WTC11 (cell line): ENCODE measurements around the gene TMEM120B. TPM values are rescaled to one million over a fixed set of nuclear protein-coding genes. Genes with fewer than 3 reads are reported as not detected.

ENCODE experiments used
- ATAC-seq: fragments of 200-7000 bp; cut with Tn5 transposase; 2 replicates; pipeline ENCODE4 v1.10.0; 2021; ENCODE audit warnings: mild to moderate bottlenecking, moderate library complexity
- CTCF ChIA-PET: fragments of 300-600 bp; sonication (Branson Sonifier 250); formaldehyde crosslinking; loops from one replicate; lab custom pipeline; 2021; ENCODE audit warnings: antibody characterized with exemption; lab: Charles Lee
- POLR2A ChIA-PET: fragments of 350-600 bp; sonication (Branson Sonifier 250); formaldehyde crosslinking; loops from one replicate; lab custom pipeline; 2021; ENCODE audit warnings: antibody characterized with exemption; lab: Charles Lee
- DNase-seq: peaks from one replicate; pipeline ENCODE4 v3.0.0; 2021; ENCODE audit warnings: low spot score
- H3K27ac Mint-ChIP-seq: 2 replicates; pipeline ENCODE4 v1.8.0; 2021; ENCODE audit warnings: mixed read lengths
- H3K27me3 Mint-ChIP-seq: 2 replicates; pipeline ENCODE4 v1.8.0; 2021; ENCODE audit warnings: low read depth, mild to moderate bottlenecking, moderate library complexity, mixed read lengths
- H3K36me3 Mint-ChIP-seq: 2 replicates; pipeline ENCODE4 v1.8.0; 2021; ENCODE audit warnings: mixed read lengths
- H3K4me1 Mint-ChIP-seq: 2 replicates; pipeline ENCODE4 v1.8.0; 2022; ENCODE audit warnings: mixed read lengths
- H3K4me3 Mint-ChIP-seq: 2 replicates; pipeline ENCODE4 v1.8.0; 2021; ENCODE audit warnings: mild to moderate bottlenecking, moderate library complexity, mixed read lengths
- H3K9me3 Mint-ChIP-seq: 2 replicates; pipeline ENCODE4 v1.8.0; 2021; ENCODE audit warnings: mixed read lengths
- ARID4B ChIP-seq: sonication (generic); formaldehyde crosslinking; IDR thresholded peaks from 2 replicates; pipeline ENCODE4 v1.8.0; 2023; ENCODE audit warnings: missing genetic modification reagents, mild to moderate bottlenecking, borderline replicate concordance
- CBFB ChIP-seq: sonication (generic); formaldehyde crosslinking; IDR thresholded peaks from 2 replicates; pipeline ENCODE4 v1.8.1; 2022; ENCODE audit warnings: mild to moderate bottlenecking, low read depth, missing genetic modification reagents
- CREM ChIP-seq: sonication (generic); formaldehyde crosslinking; IDR thresholded peaks from 2 replicates; pipeline ENCODE4 v1.8.1; 2022; ENCODE audit warnings: mild to moderate bottlenecking, missing genetic modification reagents, moderate library complexity
- E2F4 ChIP-seq: sonication (generic); formaldehyde crosslinking; IDR thresholded peaks from 2 replicates; pipeline ENCODE4 v1.8.1; 2022; ENCODE audit warnings: low read depth, mild to moderate bottlenecking, moderate library complexity, missing genetic modification reagents, borderline replicate concordance
- EMX1 ChIP-seq: fragments of 250-450 bp; sonication (Bioruptor Pico); IDR thresholded peaks from 2 replicates; pipeline ENCODE4 v1.8.0; 2021; ENCODE audit warnings: mild to moderate bottlenecking
- ERG ChIP-seq: fragments of 250-450 bp; sonication (Bioruptor Pico); IDR thresholded peaks from 2 replicates; pipeline ENCODE4 v1.8.0; 2021; ENCODE audit warnings: mild to moderate bottlenecking
- FOXP1 ChIP-seq: sonication (generic); formaldehyde crosslinking; IDR thresholded peaks from 2 replicates; pipeline ENCODE4 v1.8.0; 2022; ENCODE audit warnings: missing genetic modification reagents, mild to moderate bottlenecking, moderate library complexity, borderline replicate concordance
- JUN ChIP-seq: sonication (generic); formaldehyde crosslinking; IDR thresholded peaks from 2 replicates; pipeline ENCODE4 v1.8.0; 2023; ENCODE audit warnings: mild to moderate bottlenecking, missing genetic modification reagents
- KAT7 ChIP-seq: sonication (generic); formaldehyde crosslinking; IDR thresholded peaks from 2 replicates; pipeline ENCODE4 v1.8.1; 2023; ENCODE audit warnings: missing genetic modification reagents, mild to moderate bottlenecking, borderline replicate concordance
- NFE2L1 ChIP-seq: sonication (generic); formaldehyde crosslinking; IDR thresholded peaks from 2 replicates; pipeline ENCODE4 v1.8.1; 2023; ENCODE audit warnings: missing genetic modification reagents
- NR1H2 ChIP-seq: sonication (generic); formaldehyde crosslinking; IDR thresholded peaks from 2 replicates; pipeline ENCODE4 v1.9.0; 2021; ENCODE audit warnings: mild to moderate bottlenecking, moderate library complexity, missing genetic modification reagents
- ZBTB21 ChIP-seq: sonication (generic); formaldehyde crosslinking; IDR thresholded peaks from 2 replicates; pipeline ENCODE4 v1.8.1; 2023; ENCODE audit warnings: mild to moderate bottlenecking, missing genetic modification reagents, borderline replicate concordance
- ZNF121 ChIP-seq: sonication (generic); formaldehyde crosslinking; IDR thresholded peaks from 2 replicates; pipeline ENCODE4 v1.8.0; 2023; ENCODE audit warnings: missing genetic modification reagents
- ZNF219 ChIP-seq: sonication (generic); formaldehyde crosslinking; IDR thresholded peaks from 2 replicates; pipeline ENCODE4 v1.8.0; 2023; ENCODE audit warnings: missing genetic modification reagents, mild to moderate bottlenecking, borderline replicate concordance
- ZNF263 ChIP-seq: sonication (generic); formaldehyde crosslinking; IDR thresholded peaks from 2 replicates; pipeline ENCODE4 v1.8.1; 2022; ENCODE audit warnings: low read depth, mild to moderate bottlenecking, moderate library complexity, missing genetic modification reagents
- ZNF281 ChIP-seq: sonication (generic); formaldehyde crosslinking; IDR thresholded peaks from 2 replicates; pipeline ENCODE4 v1.8.0; 2023; ENCODE audit warnings: mild to moderate bottlenecking, missing genetic modification reagents
- ZNF396 ChIP-seq: fragments of 250-450 bp; sonication (Bioruptor Pico); IDR thresholded peaks from 2 replicates; pipeline ENCODE4 v1.8.0; 2021; ENCODE audit warnings: mild to moderate bottlenecking, moderate library complexity, borderline replicate concordance
- ZNF416 ChIP-seq: fragments of 250-450 bp; sonication (Bioruptor Pico); IDR thresholded peaks from 2 replicates; pipeline ENCODE4 v1.9.0; 2021; ENCODE audit warnings: mild to moderate bottlenecking, inconsistent platforms
- total RNA-seq: library from RNA; stranded (reverse); gene quantifications from 3 replicates; pipeline ENCODE4 v1.2.3, GENCODE V29; 2021
- TF ChIP-seq, protein P1 (sequence below): sonication (generic); formaldehyde crosslinking; IDR thresholded peaks from 2 replicates; pipeline ENCODE4 v1.8.0; 2022; ENCODE audit warnings: missing genetic modification reagents

TMEM120B gene
- total RNA-seq, 1 experiment from 2014 or later = 36.9 TPM

DNA sequence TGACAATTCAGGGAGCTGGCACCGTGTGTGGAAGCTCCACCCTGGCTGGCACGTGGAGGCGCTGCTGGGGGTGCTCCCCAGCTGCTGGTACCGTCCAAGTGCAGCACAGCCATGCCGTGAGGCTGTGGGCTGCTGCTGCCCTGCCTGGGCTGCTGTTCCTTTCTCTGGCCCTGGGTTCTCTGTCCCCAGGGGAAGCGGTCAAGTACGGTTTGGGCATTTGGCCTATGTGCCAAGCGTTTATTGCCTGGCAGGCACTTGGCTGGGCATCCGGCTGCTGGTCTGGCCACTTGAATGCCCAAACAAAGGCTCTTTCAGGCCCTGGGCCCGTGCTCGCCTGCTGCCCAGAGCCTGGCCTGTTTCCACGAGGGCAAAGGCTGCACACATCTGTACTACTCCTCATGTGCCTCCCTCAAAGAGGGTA is 41.3 kb downstream of the TMEM120B start:
- DNase-seq = no peak

DNA sequence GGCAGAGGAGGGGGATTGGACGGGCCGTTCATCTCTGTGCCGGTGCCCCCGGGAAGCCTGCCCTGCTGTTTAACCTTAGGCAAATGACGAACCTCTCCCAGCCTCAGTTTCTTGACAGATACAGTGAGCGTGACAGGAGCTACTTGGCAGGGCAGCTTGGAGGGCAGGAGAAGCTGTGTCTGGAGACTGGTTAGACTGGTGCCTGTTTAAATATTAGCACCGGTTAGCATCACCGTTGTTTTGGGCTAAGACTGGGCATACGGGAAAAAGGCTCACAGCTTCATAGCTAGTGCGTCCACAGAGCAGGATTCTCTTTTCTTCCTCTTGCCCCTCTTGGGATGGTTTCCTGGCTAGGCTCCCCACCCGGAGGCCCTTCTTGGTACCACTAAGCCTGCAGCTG is 42.3 kb downstream of the TMEM120B start:
- no peaks in the 10 kb centered on the region for H3K27me3 Mint-ChIP-seq
- CTCF ChIA-PET = interaction anchor here (0.5 to 1.0 kb wide), 3 partner anchors 39 to 96 kb away, joined by 3 read pairs; partner anchors contain the start of gene RHOF
- TF ChIP-seq NFE2L1 (CRISPR knock-in tag) (no peak), NR1H2 (CRISPR knock-in tag) (no peak), FOXP1 (CRISPR knock-in tag) (no peak), ZNF396 (CRISPR knock-in tag) (no peak), ZBTB21 (CRISPR knock-in tag) (no peak), ZNF121 (CRISPR knock-in tag) (no peak), ARID4B (CRISPR knock-in tag) (no peak), ZNF219 (CRISPR knock-in tag) (no peak), JUN (CRISPR knock-in tag) (no peak), KAT7 (CRISPR knock-in tag) (no peak)
- TF ChIP-seq, protein P1, sequence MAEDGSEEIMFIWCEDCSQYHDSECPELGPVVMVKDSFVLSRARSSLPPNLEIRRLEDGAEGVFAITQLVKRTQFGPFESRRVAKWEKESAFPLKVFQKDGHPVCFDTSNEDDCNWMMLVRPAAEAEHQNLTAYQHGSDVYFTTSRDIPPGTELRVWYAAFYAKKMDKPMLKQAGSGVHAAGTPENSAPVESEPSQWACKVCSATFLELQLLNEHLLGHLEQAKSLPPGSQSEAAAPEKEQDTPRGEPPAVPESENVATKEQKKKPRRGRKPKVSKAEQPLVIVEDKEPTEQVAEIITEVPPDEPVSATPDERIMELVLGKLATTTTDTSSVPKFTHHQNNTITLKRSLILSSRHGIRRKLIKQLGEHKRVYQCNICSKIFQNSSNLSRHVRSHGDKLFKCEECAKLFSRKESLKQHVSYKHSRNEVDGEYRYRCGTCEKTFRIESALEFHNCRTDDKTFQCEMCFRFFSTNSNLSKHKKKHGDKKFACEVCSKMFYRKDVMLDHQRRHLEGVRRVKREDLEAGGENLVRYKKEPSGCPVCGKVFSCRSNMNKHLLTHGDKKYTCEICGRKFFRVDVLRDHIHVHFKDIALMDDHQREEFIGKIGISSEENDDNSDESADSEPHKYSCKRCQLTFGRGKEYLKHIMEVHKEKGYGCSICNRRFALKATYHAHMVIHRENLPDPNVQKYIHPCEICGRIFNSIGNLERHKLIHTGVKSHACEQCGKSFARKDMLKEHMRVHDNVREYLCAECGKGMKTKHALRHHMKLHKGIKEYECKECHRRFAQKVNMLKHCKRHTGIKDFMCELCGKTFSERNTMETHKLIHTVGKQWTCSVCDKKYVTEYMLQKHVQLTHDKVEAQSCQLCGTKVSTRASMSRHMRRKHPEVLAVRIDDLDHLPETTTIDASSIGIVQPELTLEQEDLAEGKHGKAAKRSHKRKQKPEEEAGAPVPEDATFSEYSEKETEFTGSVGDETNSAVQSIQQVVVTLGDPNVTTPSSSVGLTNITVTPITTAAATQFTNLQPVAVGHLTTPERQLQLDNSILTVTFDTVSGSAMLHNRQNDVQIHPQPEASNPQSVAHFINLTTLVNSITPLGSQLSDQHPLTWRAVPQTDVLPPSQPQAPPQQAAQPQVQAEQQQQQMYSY = no peak

More for the DNA sequence above, 41.3 kb downstream of the TMEM120B start:
- CTCF ChIA-PET = no interaction called here
- Mint-ChIP-seq H3K4me3 (no peak overlapping the region), H3K4me1 (no peaks in the 10 kb centered on the region), H3K36me3 (peaks cover 22% of the 10 kb centered on the region), H3K27ac (no peak overlapping the region), H3K9me3 (no peaks in the 10 kb centered on the region), H3K27me3 (no peaks in the 10 kb centered on the region)
- TF ChIP-seq EMX1 (CRISPR knock-in tag) (no peak), ERG (CRISPR knock-in tag) (no peak), ZNF281 (no peak), E2F4 (CRISPR knock-in tag) (no peak), KAT7 (CRISPR knock-in tag) (no peak), CBFB (CRISPR knock-in tag) (no peak), ZNF121 (CRISPR knock-in tag) (no peak), ZNF263 (CRISPR knock-in tag) (no peak), ZNF416 (CRISPR knock-in tag) (no peak), CREM (no peak)
- POLR2A ChIA-PET = no interaction called here
- no peak for ATAC-seq

More for the DNA sequence above, 42.3 kb downstream of the TMEM120B start:
- POLR2A ChIA-PET = no interaction called here
- Mint-ChIP-seq H3K9me3 (no peaks in the 10 kb centered on the region), H3K27ac (no peak overlapping the region), H3K36me3 (peaks cover 19% of the 10 kb centered on the region), H3K4me3 (no peak overlapping the region), H3K4me1 (no peaks in the 10 kb centered on the region)
- DNase-seq (no peak), ATAC-seq (no peak)
